Ectodermal cell (in vitro differentiated cells): ENCODE measurements around the gene SMOC2.

Experiments used
- H3K27ac ChIP-seq: 2 replicates; pipeline ENCODE4 v1.7.0; 2013; ENCODE audit warnings: mild to moderate bottlenecking, low read depth, low read length; ENCODE audit not compliant: insufficient read depth, poor library complexity, severe bottlenecking
- H3K27me3 ChIP-seq: 2 replicates; pipeline ENCODE4 v1.7.0; 2013; ENCODE audit warnings: mild to moderate bottlenecking, low read length; ENCODE audit not compliant: insufficient read depth, control insufficient read depth, poor library complexity, severe bottlenecking
- H3K36me3 ChIP-seq: one replicate; pipeline ENCODE4 v1.7.0; 2013; ENCODE audit warnings: low read length; ENCODE audit not compliant: control insufficient read depth, insufficient read depth
- H3K4me1 ChIP-seq: one replicate; pipeline ENCODE4 v1.7.0; 2013; ENCODE audit warnings: low read length; ENCODE audit not compliant: control insufficient read depth, insufficient read depth
- H3K4me3 ChIP-seq: 2 replicates; pipeline ENCODE4 v1.7.0; 2013; ENCODE audit warnings: low read depth, low read length, control low read depth; ENCODE audit not compliant: insufficient read depth
- H3K9me3 ChIP-seq: 2 replicates; pipeline ENCODE4 v1.7.0; 2013; ENCODE audit warnings: mild to moderate bottlenecking, low read length, moderate library complexity; ENCODE audit not compliant: control insufficient read depth
- WGBS, 2 experiments: methylation state at CpG; one replicate each; pipeline ENCODE4 v1.1.7; 2013; ENCODE audit warnings: missing lambda C conversion rate in 2 of 2; 5-methylcytosine and 5-hydroxymethylcytosine counted together

SMOC2 gene

GRCh38 chr6:168545428-168545827, 104.4 kb downstream of the SMOC2 start:
- Histone ChIP-seq H3K4me1 (peaks cover 9% of the 10 kb centered on the region), H3K9me3 (no peaks in the 10 kb centered on the region), H3K4me3 (no peak overlapping the region), H3K27me3 (no peaks in the 10 kb centered on the region), H3K27ac (no peak overlapping the region), H3K36me3 (no peaks in the 10 kb centered on the region)
- WGBS, 2 experiments = 84 to 88% methylated on average over 6 of the region's 6 CpGs

- H3K9me3 ChIP-seq = no peaks in the 10 kb centered on the region
- no peaks in the 10 kb centered on the region for H3K27me3 ChIP-seq
- H3K36me3 ChIP-seq = no peaks in the 10 kb centered on the region
- 90 to 100% methylated on average over 5 of the region's 5 CpGs for WGBS, 2 experiments
- H3K4me3 ChIP-seq = no peak overlapping the region
- H3K27ac ChIP-seq = no peak overlapping the region
- H3K4me1 ChIP-seq = peaks cover 2% of the 10 kb centered on the region
Measured at GRCh38 chr6:168546151-168546550, 105.2 kb downstream of the SMOC2 start.

- 89 to 96% methylated on average over 10 of the region's 10 CpGs for WGBS, 2 experiments
- H3K9me3 ChIP-seq = no peaks in the 10 kb centered on the region
- H3K36me3 ChIP-seq = no peaks in the 10 kb centered on the region
- no peak overlapping the region for H3K27ac ChIP-seq
- H3K27me3 ChIP-seq = no peaks in the 10 kb centered on the region
- H3K4me3 ChIP-seq = no peak overlapping the region
- H3K4me1 ChIP-seq = no peaks in the 10 kb centered on the region
Measured at GRCh38 chr6:168546730-168547129, 105.7 kb downstream of the SMOC2 start.

GRCh38 chr6:168550326-168550725, 109.3 kb downstream of the SMOC2 start:
- H3K36me3 ChIP-seq = no peaks in the 10 kb centered on the region
- 93 to 94% methylated on average over 7 of the region's 8 CpGs for WGBS, 2 experiments
- H3K27me3 ChIP-seq = no peaks in the 10 kb centered on the region

GRCh38 chr6:168554472-168554871, 113.5 kb downstream of the SMOC2 start:
- H3K9me3 ChIP-seq = no peaks in the 10 kb centered on the region
- no peak overlapping the region for H3K27ac ChIP-seq
- no peaks in the 10 kb centered on the region for H3K36me3 ChIP-seq
- H3K27me3 ChIP-seq = no peaks in the 10 kb centered on the region
- 89 to 93% methylated on average over 10 of the region's 10 CpGs for WGBS, 2 experiments
- no peaks in the 10 kb centered on the region for H3K4me1 ChIP-seq
- H3K4me3 ChIP-seq = no peak overlapping the region

More at GRCh38 chr6:168550326-168550725, 109.3 kb downstream of the SMOC2 start:
- Histone ChIP-seq H3K4me1 (no peaks in the 10 kb centered on the region), H3K27ac (no peak overlapping the region), H3K9me3 (no peaks in the 10 kb centered on the region), H3K4me3 (no peak overlapping the region)

- no peaks in the 10 kb centered on the region for H3K4me1 ChIP-seq
- H3K9me3 ChIP-seq = no peaks in the 10 kb centered on the region
- 94% methylated on average over 33 of the region's 33 CpGs for WGBS, 2 experiments
- H3K27me3 ChIP-seq = no peaks in the 10 kb centered on the region
- H3K27ac ChIP-seq = no peak overlapping the region
- H3K4me3 ChIP-seq = no peak overlapping the region
- H3K36me3 ChIP-seq = no peaks in the 10 kb centered on the region
Measured at GRCh38 chr6:168554898-168555617, 114.1 kb downstream of the SMOC2 start.

GRCh38 chr6:168555618-168556273, 114.8 kb downstream of the SMOC2 start:
- no peak overlapping the region for H3K4me3 ChIP-seq
- 96% methylated on average over 41 of the region's 41 CpGs for WGBS, 2 experiments
- H3K4me1 ChIP-seq = no peaks in the 10 kb centered on the region
- no peaks in the 10 kb centered on the region for H3K36me3 ChIP-seq
- H3K9me3 ChIP-seq = no peaks in the 10 kb centered on the region
- no peaks in the 10 kb centered on the region for H3K27me3 ChIP-seq
- H3K27ac ChIP-seq = no peak overlapping the region

- Histone ChIP-seq H3K4me3 (no peak overlapping the region), H3K9me3 (no peaks in the 10 kb centered on the region), H3K36me3 (no peaks in the 10 kb centered on the region), H3K4me1 (no peaks in the 10 kb centered on the region), H3K27ac (no peak overlapping the region), H3K27me3 (no peaks in the 10 kb centered on the region)
- WGBS, 2 experiments = 94 to 97% methylated on average over 8 of the region's 8 CpGs
Measured at GRCh38 chr6:168557512-168557911, 116.5 kb downstream of the SMOC2 start.

- no peaks in the 10 kb centered on the region for H3K9me3 ChIP-seq
- no peaks in the 10 kb centered on the region for H3K27me3 ChIP-seq
- no peak overlapping the region for H3K27ac ChIP-seq
- WGBS, 2 experiments = 91 to 94% methylated on average over 20 of the region's 20 CpGs
- H3K4me1 ChIP-seq = no peaks in the 10 kb centered on the region
- no peaks in the 10 kb centered on the region for H3K36me3 ChIP-seq
- no peak overlapping the region for H3K4me3 ChIP-seq
Measured at GRCh38 chr6:168558686-168559085, 117.7 kb downstream of the SMOC2 start.

- Histone ChIP-seq H3K27ac (no peak overlapping the region), H3K36me3 (no peaks in the 10 kb centered on the region), H3K27me3 (no peaks in the 10 kb centered on the region), H3K4me3 (no peak overlapping the region), H3K9me3 (no peaks in the 10 kb centered on the region), H3K4me1 (no peaks in the 10 kb centered on the region)
- WGBS, 2 experiments = 94 to 98% methylated on average over 6 of the region's 6 CpGs
Measured at GRCh38 chr6:168559574-168560098, 118.7 kb downstream of the SMOC2 start.
